ENCODE measurements around the gene DLG2. TPM values are rescaled to one million over a fixed set of nuclear protein-coding genes. Genes with fewer than 3 reads are reported as not detected.

DLG2 gene
- total RNA-seq, 1 donor: 1.3 TPM

DNA sequence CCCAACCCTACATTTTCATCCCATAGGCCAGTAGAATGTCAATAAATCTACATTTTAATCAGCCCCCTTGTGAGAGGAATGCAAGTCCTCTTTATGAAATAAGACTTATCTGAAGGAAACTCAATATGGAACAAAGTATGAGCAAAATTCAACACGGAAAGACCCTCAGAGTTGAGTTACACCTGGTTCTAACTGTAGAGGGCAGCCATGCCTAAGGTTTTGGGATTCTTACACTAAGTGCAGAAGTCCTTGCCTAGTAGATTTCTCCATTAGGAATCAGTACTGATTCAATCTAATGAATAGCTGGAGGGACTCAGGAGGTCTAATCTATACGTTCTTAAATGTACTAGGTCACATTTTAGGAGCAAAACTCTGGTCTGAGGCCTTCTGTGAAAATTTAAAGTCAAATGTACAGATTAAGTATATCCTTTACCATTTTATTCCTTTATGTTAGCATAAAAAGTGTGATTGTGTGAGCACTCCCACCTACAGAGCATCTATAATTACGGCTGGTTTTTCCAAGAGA, 904.5 kb downstream of the DLG2 start:
- TF ChIP-seq, protein P1, sequence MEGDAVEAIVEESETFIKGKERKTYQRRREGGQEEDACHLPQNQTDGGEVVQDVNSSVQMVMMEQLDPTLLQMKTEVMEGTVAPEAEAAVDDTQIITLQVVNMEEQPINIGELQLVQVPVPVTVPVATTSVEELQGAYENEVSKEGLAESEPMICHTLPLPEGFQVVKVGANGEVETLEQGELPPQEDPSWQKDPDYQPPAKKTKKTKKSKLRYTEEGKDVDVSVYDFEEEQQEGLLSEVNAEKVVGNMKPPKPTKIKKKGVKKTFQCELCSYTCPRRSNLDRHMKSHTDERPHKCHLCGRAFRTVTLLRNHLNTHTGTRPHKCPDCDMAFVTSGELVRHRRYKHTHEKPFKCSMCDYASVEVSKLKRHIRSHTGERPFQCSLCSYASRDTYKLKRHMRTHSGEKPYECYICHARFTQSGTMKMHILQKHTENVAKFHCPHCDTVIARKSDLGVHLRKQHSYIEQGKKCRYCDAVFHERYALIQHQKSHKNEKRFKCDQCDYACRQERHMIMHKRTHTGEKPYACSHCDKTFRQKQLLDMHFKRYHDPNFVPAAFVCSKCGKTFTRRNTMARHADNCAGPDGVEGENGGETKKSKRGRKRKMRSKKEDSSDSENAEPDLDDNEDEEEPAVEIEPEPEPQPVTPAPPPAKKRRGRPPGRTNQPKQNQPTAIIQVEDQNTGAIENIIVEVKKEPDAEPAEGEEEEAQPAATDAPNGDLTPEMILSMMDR (IDR thresholded peaks at IDR 0.05; ENCODE audit: insufficient read depth, low read depth, low read length): no peak
- DNase-seq (ENCODE audit: low read depth): no peak
- H3K4me3 ChIP-seq (ENCODE audit: low read depth, low read length): no peak overlapping the region

DNA sequence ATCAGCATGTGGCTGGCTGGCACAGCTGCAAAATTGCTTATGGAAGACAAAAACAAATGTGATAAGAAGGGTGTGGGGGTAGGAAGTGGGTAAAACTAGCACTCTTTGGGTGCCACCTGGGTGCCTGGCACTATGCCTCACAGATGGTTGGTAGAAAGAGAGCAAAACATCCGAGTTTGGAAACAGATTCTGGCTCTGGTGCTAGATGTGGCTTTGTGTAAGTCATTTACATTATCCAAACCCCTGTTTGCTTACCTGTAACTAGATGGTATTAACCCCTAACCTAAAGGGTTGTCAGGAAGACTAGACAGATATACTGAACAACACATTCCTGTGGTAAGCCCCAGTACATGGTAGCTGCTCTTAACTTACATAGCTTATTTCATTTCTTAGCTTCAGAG, 905.6 kb downstream of the DLG2 start:
- H3K4me3 ChIP-seq (ENCODE audit: low read depth, low read length): no peak overlapping the region
- TF ChIP-seq, protein P1 (IDR thresholded peaks at IDR 0.05; ENCODE audit: insufficient read depth, low read depth, low read length): no peak
- no peak for DNase-seq (ENCODE audit: low read depth)

DNA sequence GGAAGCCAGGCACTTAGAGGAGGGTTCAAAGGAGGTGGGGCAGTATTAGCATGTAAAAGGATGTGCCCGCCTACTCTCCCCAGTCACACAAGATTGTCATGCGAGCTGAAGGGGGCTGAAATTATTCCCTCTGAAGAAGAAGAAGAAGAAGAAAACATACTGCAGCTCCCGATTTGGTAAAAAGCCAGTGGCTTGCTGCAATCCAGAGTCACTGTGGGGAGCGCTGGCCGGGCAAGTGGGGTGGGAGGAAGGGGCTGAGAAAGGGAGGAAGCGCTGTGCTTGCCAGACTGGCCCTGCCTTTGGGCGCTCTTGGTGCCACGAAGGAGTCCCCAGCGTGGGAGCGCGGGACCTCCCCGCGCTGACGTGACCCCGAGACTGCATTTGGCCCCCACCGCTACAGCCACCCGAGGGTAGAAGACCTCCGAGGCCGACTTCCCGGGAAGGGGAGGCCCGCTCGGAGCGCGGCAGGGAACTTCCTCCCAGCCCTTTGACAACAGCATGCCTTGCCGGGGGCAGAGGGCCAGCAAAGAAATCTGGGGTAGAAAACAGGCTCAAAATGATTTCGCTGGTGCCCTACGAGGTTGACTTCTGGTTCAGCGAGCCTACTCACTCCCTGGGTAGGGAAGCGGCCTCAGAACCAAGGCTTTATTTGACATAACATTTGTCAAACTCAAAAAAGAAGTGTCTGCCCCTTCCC, 906.3 kb downstream of the DLG2 start:
- TF ChIP-seq, protein P1 (IDR thresholded peaks at IDR 0.05; ENCODE audit: insufficient read depth, low read depth, low read length): no peak
- no peak for DNase-seq (ENCODE audit: low read depth)
- no peak overlapping the region for H3K4me3 ChIP-seq (ENCODE audit: low read depth, low read length)

DNA sequence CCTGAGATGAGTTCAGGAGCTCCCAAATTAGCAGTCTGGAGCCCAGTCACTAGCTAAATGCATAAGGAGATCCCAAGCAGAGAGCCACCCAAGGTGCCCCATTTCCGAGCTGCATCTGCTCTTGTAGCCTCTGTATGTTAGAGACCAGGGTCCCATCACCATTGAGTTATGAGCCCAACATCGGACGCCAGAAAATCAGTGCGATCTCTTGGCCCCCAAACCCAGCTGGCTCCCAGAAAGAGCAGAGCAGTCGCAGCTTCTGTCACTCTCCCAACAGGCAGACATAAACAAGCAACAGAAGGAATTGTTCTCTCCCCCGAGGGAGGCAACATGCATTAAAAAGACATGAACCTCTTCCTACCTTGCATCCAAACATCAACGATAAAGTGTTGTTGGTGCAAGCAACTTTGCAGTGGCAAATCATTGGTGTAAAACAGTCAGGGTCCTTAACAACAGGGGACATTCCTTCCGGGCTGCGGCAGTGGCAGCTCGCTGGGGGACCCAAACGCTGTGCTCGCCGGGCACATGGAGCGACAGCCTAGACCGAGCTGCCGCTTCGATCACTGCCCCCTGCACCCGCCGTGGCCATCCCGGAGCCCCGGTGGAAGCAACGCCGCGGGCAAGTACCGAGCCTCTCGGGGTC, 907.1 kb downstream of the DLG2 start:
- DNase-seq (ENCODE audit: low read depth): no peak
- TF ChIP-seq, protein P1 (IDR thresholded peaks at IDR 0.05; ENCODE audit: insufficient read depth, low read depth, low read length): no peak
- no peak overlapping the region for H3K4me3 ChIP-seq (ENCODE audit: low read depth, low read length)

DNA sequence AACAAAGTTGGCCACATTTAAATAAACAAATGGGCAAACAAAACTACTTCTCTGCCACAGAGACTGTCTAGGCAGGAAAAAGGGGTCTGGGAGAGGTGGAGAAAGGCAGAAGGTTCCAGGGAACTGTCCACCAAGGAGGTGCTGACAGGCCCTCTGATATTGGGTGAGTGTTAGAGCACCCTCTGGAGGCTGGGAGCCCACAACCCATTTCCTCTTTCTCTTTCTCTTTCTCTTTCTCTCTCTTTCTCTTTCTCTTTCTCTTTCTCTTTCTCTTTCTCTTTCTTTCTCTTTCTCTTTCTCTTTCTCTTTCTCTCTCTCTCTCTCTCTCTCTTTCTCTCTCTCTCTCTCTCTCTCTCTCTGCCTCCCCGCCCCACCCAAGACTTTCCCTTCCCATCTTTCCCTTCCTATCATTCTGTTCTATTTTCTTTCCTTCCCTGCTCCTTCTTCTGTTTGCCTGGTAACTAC, 912.8 kb downstream of the DLG2 start:
- peak; percentile 2 for DNase-seq (ENCODE audit: low read depth)
- TF ChIP-seq, protein P1 (IDR thresholded peaks at IDR 0.05; ENCODE audit: insufficient read depth, low read depth, low read length): no peak
- no peak overlapping the region for H3K4me3 ChIP-seq (ENCODE audit: low read depth, low read length)

DNA sequence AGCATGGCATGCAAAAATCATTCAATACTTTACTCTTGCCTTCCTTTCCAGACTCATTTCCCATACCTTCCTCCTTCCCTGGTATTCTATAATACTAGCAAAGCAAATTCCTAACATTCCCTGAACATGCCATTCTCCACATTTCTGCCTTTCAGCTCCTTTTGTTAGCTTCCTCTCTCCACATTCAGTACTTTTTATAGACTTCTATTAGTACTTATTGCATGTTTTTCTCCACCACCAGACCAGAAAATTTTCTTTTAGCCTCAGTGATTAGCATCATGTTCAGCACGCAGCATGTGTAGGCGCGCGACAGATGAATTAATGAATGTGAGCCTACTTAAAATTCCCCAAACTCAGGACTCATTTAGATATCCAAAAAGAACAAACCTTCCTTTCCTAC, 935.3 kb downstream of the DLG2 start:
- DNase-seq (ENCODE audit: low read depth): no peak
- TF ChIP-seq, protein P1 (IDR thresholded peaks at IDR 0.05; ENCODE audit: insufficient read depth, low read depth, low read length): no peak
- H3K4me3 ChIP-seq (ENCODE audit: low read depth, low read length): no peak overlapping the region
